Kidney epithelial cell (primary cell): ENCODE measurements around the gene NELL1. TPM values are rescaled to one million over a fixed set of nuclear protein-coding genes. Genes with fewer than 3 reads are reported as not detected.

Experiments
- DNase-seq: peaks from one replicate; pipeline ENCODE4 v3.0.0-alpha.2; 2010; ENCODE audit warnings: low read depth
- H3K27me3 ChIP-seq: 2 replicates; pipeline ENCODE4 v1.6.0; 2011; ENCODE audit warnings: low read length; ENCODE audit not compliant: control insufficient read depth, insufficient read depth
- H3K36me3 ChIP-seq: 2 replicates; pipeline ENCODE4 v1.5.1; 2011; ENCODE audit warnings: low read length; ENCODE audit not compliant: control insufficient read depth, insufficient read depth
- H3K4me3 ChIP-seq: 2 replicates; pipeline ENCODE4 v1.5.1; 2011; ENCODE audit warnings: low read depth, mild to moderate bottlenecking, control low read depth, low read length
- CTCF ChIP-seq: IDR thresholded peaks from 2 replicates; pipeline ENCODE4 v1.5.1; 2011; ENCODE audit warnings: mild to moderate bottlenecking, moderate library complexity, low read length, control low read depth, inconsistent platforms; ENCODE audit not compliant: insufficient read depth, poor library complexity, severe bottlenecking
- total RNA-seq: library from RNA; depleted of rRNA; stranded (reverse); fragments of >200 nt; gene quantifications from 2 replicates; pipeline ENCODE4 v1.2.3, GENCODE V29; 2015

Gene NELL1
- total RNA-seq, 1 donor from 2014 or later: 0.17 TPM

GRCh38 chr11:21350613-21351012 is 681.2 kb downstream of the NELL1 start:
- DNase-seq: no peak
- Histone ChIP-seq H3K4me3 (no peak overlapping the region), H3K27me3 (no peaks in the 10 kb centered on the region), H3K36me3 (no peaks in the 10 kb centered on the region)
- TF ChIP-seq CTCF: no peak

- no peaks in the 10 kb centered on the region for H3K36me3 ChIP-seq
- no peaks in the 10 kb centered on the region for H3K27me3 ChIP-seq
- no peak overlapping the region for H3K4me3 ChIP-seq
- DNase-seq: no peak
- no peak for TF ChIP-seq CTCF
Measured at GRCh38 chr11:21353425-21353824, 684.0 kb downstream of the NELL1 start.

- DNase-seq: no peak
- H3K36me3 ChIP-seq: no peaks in the 10 kb centered on the region
Measured at GRCh38 chr11:21364866-21365624, 695.7 kb downstream of the NELL1 start.

GRCh38 chr11:21369947-21370346 is 700.6 kb downstream of the NELL1 start:
- no peaks in the 10 kb centered on the region for H3K27me3 ChIP-seq
- TF ChIP-seq CTCF: no peak
- no peak overlapping the region for H3K4me3 ChIP-seq
- no peaks in the 10 kb centered on the region for H3K36me3 ChIP-seq
- DNase-seq: no peak

More at GRCh38 chr11:21364866-21365624, 695.7 kb downstream of the NELL1 start:
- Histone ChIP-seq H3K27me3 (no peaks in the 10 kb centered on the region), H3K4me3 (no peak overlapping the region)
- no peak for TF ChIP-seq CTCF

- H3K36me3 ChIP-seq: no peaks in the 10 kb centered on the region
- H3K27me3 ChIP-seq: no peaks in the 10 kb centered on the region
- no peak overlapping the region for H3K4me3 ChIP-seq
- no peak for DNase-seq
- TF ChIP-seq CTCF: no peak
Measured at GRCh38 chr11:21371044-21371443, 701.7 kb downstream of the NELL1 start.

- Histone ChIP-seq H3K4me3 (no peak overlapping the region), H3K36me3 (no peaks in the 10 kb centered on the region), H3K27me3 (no peaks in the 10 kb centered on the region)
- no peak for TF ChIP-seq CTCF
- DNase-seq: no peak
Measured at GRCh38 chr11:21372672-21373071, 703.3 kb downstream of the NELL1 start.
